ENCODE results near the gene CELF4. TPM values are rescaled to one million over a fixed set of nuclear protein-coding genes. Genes with fewer than 3 reads are reported as not detected.

The CELF4 gene
- total RNA-seq, 6 donors from 2014 or later, result 0.15 to 1.4 (median 0.81) TPM; not detected in 1

DNA sequence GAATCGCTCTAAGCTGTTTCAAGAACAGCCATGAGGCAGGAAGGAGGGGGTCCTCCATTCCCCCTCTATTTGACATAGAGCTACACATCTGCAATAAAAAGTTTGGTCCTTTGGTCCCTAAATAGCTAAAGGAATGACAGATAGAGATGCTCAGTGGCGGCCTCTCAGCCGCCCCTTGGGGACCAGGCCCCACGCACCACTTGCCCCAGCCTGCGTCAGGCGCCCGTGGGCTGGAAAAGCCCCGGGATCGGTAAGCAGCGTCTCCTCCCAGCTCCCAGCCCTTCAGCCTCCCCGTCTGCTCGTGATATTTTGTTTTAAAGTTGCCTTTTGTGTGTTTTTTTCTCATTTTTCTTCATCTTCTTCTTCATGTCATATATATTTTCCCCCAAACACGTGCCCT, 321.0 kb downstream of the CELF4 start:
- no peak overlapping the region for H3K27ac ChIP-seq
- H3K9me3 ChIP-seq, result no peaks in the 10 kb centered on the region
- DNase-seq (no peak), ATAC-seq (ENCODE audit: low FRiP score in 2 of 2) (no peak)
- TF ChIP-seq POLR2AphosphoS5 (IDR thresholded peaks at IDR 0.05) (no peak), POLR2A (IDR thresholded peaks at IDR 0.05) (no peak), EP300 (IDR thresholded peaks at IDR 0.05) (no peak)
- TF ChIP-seq, protein P1, sequence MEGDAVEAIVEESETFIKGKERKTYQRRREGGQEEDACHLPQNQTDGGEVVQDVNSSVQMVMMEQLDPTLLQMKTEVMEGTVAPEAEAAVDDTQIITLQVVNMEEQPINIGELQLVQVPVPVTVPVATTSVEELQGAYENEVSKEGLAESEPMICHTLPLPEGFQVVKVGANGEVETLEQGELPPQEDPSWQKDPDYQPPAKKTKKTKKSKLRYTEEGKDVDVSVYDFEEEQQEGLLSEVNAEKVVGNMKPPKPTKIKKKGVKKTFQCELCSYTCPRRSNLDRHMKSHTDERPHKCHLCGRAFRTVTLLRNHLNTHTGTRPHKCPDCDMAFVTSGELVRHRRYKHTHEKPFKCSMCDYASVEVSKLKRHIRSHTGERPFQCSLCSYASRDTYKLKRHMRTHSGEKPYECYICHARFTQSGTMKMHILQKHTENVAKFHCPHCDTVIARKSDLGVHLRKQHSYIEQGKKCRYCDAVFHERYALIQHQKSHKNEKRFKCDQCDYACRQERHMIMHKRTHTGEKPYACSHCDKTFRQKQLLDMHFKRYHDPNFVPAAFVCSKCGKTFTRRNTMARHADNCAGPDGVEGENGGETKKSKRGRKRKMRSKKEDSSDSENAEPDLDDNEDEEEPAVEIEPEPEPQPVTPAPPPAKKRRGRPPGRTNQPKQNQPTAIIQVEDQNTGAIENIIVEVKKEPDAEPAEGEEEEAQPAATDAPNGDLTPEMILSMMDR (IDR thresholded peaks at IDR 0.05), result no peak
- no peaks in the 10 kb centered on the region for H3K4me1 ChIP-seq
- H3K4me3 ChIP-seq, result no peak overlapping the region
- H3K36me3 ChIP-seq, result no peaks in the 10 kb centered on the region
- no peaks in the 10 kb centered on the region for H3K27me3 ChIP-seq
- WGBS, 2 donors, result 88 to 95% methylated on average over 11 to 13 of the region's 13 CpGs

DNA sequence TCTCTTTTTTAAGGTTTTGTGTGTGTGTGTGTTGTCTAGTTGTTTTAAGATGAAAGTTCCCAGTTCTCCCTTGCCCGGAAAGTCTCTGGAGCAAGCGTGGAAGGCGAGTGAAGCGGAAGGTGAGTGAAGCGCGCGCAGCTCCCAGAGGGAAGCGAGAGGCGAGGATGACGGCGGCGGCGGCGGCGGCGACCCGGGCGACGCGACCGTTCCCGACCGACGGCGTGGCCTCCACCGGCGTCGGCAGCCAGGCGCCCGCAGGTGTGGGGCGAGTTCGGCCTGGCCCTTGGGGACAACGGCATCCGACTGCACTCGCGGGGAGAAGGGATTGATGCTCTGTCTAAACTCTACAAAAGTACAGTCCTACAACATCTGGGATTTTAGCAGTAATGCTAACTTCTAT, 321.9 kb downstream of the CELF4 start:
- no peak overlapping the region for H3K27ac ChIP-seq
- ATAC-seq (ENCODE audit: low FRiP score in 2 of 2), result no peak
- no peaks in the 10 kb centered on the region for H3K36me3 ChIP-seq
- no peaks in the 10 kb centered on the region for H3K4me1 ChIP-seq
- whole genome bisulfite sequencing, 2 donors, result 33 to 35% methylated on average over 36 of the region's 36 CpGs
- peak in 1 of 2 donors; percentile 80 for DNase-seq
- H3K9me3 ChIP-seq, result no peaks in the 10 kb centered on the region
- H3K4me3 ChIP-seq, result no peak overlapping the region
- no peaks in the 10 kb centered on the region for H3K27me3 ChIP-seq
- TF ChIP-seq POLR2AphosphoS5 (IDR thresholded peaks at IDR 0.05), result no peak
- TF ChIP-seq POLR2A (IDR thresholded peaks at IDR 0.05), result no peak
- TF ChIP-seq EP300 (IDR thresholded peaks at IDR 0.05), result no peak
- TF ChIP-seq, protein P1 (IDR thresholded peaks at IDR 0.05), result no peak

DNA sequence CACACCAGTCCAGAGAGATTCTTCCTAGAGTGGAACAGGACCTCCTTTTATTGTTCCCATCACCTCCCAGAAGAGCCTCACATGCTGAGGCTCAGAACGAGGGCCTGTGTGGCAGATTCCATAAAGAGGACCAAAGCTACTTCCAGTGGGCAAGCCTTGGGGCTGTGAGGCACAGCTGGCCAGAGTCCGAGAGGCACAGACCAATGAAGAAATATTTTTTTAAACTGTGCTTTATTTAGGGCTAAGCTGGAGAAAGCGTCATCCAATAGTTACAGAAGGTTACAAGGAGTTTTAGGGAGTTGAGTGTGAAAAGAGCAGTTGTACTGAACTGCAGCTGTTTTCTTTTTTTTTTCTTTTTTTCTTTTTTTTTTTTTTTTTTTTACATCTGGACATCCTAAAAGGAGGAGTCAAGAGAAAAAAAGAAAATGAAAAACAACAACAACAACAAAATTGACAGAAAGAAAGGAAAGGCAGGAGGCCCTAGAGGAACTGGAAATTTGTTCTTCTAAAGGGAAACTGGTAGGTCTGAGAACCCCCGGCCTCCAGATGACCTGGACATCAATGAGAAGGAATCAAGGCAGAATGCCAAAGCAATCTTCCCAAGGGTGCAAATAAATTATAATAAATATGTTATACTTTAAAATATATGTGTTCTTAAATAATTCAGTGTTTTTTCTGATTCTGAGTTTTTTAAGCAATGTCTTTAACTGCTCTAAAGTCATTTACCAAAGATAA, 322.6 kb downstream of the CELF4 start:
- H3K4me1 ChIP-seq, result no peaks in the 10 kb centered on the region
- H3K27ac ChIP-seq, result no peak overlapping the region
- ATAC-seq (ENCODE audit: low FRiP score in 2 of 2), result no peak
- no peak for DNase-seq
- H3K36me3 ChIP-seq, result no peaks in the 10 kb centered on the region
- H3K4me3 ChIP-seq, result no peak overlapping the region
- TF ChIP-seq, protein P1 (IDR thresholded peaks at IDR 0.05), result no peak
- H3K9me3 ChIP-seq, result no peaks in the 10 kb centered on the region
- WGBS, 2 donors, result 71 to 83% methylated on average over 4 of the region's 4 CpGs
- H3K27me3 ChIP-seq, result no peaks in the 10 kb centered on the region

DNA sequence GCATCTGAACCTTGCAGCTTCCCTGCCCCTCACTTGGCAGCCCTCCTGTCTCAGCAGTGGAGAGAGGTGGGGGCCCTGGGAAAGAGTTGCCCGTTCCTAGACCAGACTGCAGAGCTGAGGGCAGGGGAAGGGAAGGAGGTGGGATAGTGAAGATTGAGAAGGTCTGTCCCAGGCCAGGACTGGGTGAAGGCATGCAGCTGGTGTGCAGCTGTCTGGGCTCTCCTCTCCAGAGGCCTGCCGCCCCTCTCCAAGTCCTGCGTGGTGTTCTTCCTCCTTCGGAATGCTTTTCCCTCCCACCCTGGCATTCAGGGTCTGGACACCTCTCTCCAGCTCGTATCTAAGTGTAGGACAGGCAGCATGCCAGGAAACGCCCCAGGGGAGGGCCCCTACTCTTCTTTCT, 323.5 kb downstream of the CELF4 start:
- H3K36me3 ChIP-seq, result no peaks in the 10 kb centered on the region
- H3K27me3 ChIP-seq, result no peaks in the 10 kb centered on the region
- H3K27ac ChIP-seq, result no peak overlapping the region
- 43 to 53% methylated on average over 6 of the region's 6 CpGs for WGBS, 2 donors
- DNase-seq (no peak), ATAC-seq (ENCODE audit: low FRiP score in 2 of 2) (peak in 1 of 2 donors; percentile 11)
- TF ChIP-seq, protein P1 (IDR thresholded peaks at IDR 0.05), result no peak
- TF ChIP-seq POLR2A (IDR thresholded peaks at IDR 0.05) (no peak), EP300 (IDR thresholded peaks at IDR 0.05) (no peak), POLR2AphosphoS5 (IDR thresholded peaks at IDR 0.05) (no peak)
- H3K9me3 ChIP-seq, result no peaks in the 10 kb centered on the region
- no peak overlapping the region for H3K4me3 ChIP-seq
- no peaks in the 10 kb centered on the region for H3K4me1 ChIP-seq

All from upper lobe of left lung (tissue), 6 donors.